ENCODE data around the gene TOMM40L.
A peak's percentile ranks its signal among the peaks of the same experiment; 100 is the strongest.
"Not testable (repeated sequence)": the region's sequence is repeated elsewhere in the genome, so short reads cannot be mapped to it uniquely, and the experiment has no call there.

The TOMM40L gene

GRCh38 chr1:161250100-161250499 lies 24.2 kb downstream of the TOMM40L start:
- H3K9ac ChIP-seq (ENCODE audit: low read length); H3K4me1 ChIP-seq (ENCODE audit: insufficient read depth, low read length); H3K4me3 ChIP-seq (ENCODE audit: low read depth in 1 of 2, low read length in 2 of 2); H3K9me3 ChIP-seq (ENCODE audit: low read length); H3K27me3 ChIP-seq (ENCODE audit: control insufficient read depth in 1 of 2, insufficient read depth in 2 of 2, low read length in 2 of 2); H3K36me3 ChIP-seq (ENCODE audit: insufficient read depth, low read length); H3K27ac ChIP-seq (ENCODE audit: low read depth, low read length): not testable (repeated sequence)

GRCh38 chr1:161250829-161251228 lies 25.0 kb downstream of the TOMM40L start:
- no peak overlapping the region for H3K4me3 ChIP-seq (ENCODE audit: low read depth in 1 of 2, low read length in 2 of 2)
- no peaks in the 10 kb centered on the region for H3K4me1 ChIP-seq (ENCODE audit: insufficient read depth, low read length)
- no peak overlapping the region for H3K9ac ChIP-seq (ENCODE audit: low read length)
- no peaks in the 10 kb centered on the region for H3K9me3 ChIP-seq (ENCODE audit: low read length)
- H3K27me3 ChIP-seq (ENCODE audit: control insufficient read depth in 1 of 2, insufficient read depth in 2 of 2, low read length in 2 of 2), result no peaks in the 10 kb centered on the region
- H3K27ac ChIP-seq (ENCODE audit: low read depth, low read length), result no peak overlapping the region
- H3K36me3 ChIP-seq (ENCODE audit: insufficient read depth, low read length), result no peaks in the 10 kb centered on the region

DNA sequence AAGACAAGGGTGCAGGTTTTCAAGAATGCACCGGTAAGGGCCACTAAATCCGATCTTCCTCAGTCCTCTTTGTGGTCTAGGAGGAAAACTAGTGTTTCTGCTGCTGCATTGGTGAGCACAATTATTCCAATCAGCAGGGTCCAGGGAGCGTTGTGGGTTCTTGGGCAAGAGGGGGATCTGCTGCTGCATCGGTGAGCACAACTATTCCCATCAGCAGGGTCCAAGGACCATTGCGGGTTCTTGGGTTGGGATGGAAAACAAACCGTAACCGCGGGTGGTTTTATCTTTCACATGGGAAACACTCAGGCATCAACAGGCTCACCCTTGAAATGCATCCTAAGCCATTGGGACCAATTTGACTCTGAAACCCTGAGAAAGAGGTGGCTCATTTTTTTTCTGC lies 25.7 kb downstream of the TOMM40L start:
- Histone ChIP-seq H3K9me3 (ENCODE audit: low read length) (no peaks in the 10 kb centered on the region), H3K4me1 (ENCODE audit: insufficient read depth, low read length) (no peaks in the 10 kb centered on the region), H3K27me3 (ENCODE audit: control insufficient read depth in 1 of 2, insufficient read depth in 2 of 2, low read length in 2 of 2) (no peaks in the 10 kb centered on the region), H3K4me3 (ENCODE audit: low read depth in 1 of 2, low read length in 2 of 2) (no peak overlapping the region), H3K9ac (ENCODE audit: low read length) (no peak overlapping the region), H3K36me3 (ENCODE audit: insufficient read depth, low read length) (no peaks in the 10 kb centered on the region), H3K27ac (ENCODE audit: low read depth, low read length) (no peak overlapping the region)

- H3K27ac ChIP-seq (ENCODE audit: low read depth, low read length); H3K4me1 ChIP-seq (ENCODE audit: insufficient read depth, low read length): not testable (repeated sequence)
These were observed 29.4 kb downstream of the TOMM40L start for GRCh38 chr1:161255302-161255701.

DNA sequence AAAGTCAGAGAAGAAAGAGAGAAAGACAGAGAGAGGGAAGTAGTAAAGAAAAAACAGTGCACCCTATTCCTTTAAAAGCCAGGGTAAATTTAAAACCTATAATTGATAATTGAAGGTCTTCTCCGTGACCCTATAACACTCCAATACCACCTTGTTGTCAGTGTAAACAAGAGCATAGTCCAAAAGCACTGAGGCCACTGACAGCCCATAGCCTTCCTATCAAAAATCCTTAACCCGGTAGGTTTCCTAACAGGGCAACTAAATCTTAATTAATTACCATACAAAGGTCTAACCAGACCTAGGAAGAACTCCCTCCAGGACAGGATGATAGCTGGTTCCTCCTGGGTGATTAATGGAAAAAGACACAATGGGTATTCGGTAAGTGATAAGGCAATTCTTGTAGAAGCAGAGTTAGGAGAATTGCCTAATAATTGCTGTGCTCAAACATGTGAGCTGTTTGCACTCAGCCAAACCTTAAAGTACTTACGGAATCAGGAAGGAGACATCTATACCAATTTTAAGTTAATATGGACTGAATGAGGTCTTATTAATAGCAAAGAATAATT lies 30.2 kb downstream of the TOMM40L start:
- not testable (repeated sequence) for H3K9me3 ChIP-seq (ENCODE audit: low read length); H3K4me3 ChIP-seq (ENCODE audit: low read depth in 1 of 2, low read length in 2 of 2); H3K27ac ChIP-seq (ENCODE audit: low read depth, low read length)

More at GRCh38 chr1:161255302-161255701, 29.4 kb downstream of the TOMM40L start:
- not testable (repeated sequence) for H3K9me3 ChIP-seq (ENCODE audit: low read length); H3K9ac ChIP-seq (ENCODE audit: low read length); H3K4me3 ChIP-seq (ENCODE audit: low read depth in 1 of 2, low read length in 2 of 2); H3K36me3 ChIP-seq (ENCODE audit: insufficient read depth, low read length)
- peaks cover 0 to 13% of the 10 kb centered on the region in 2 donors for H3K27me3 ChIP-seq (ENCODE audit: control insufficient read depth in 1 of 2, insufficient read depth in 2 of 2, low read length in 2 of 2)

GRCh38 chr1:161257109-161257508 lies 31.2 kb downstream of the TOMM40L start:
- peaks cover 0 to 13% of the 10 kb centered on the region in 2 donors for H3K27me3 ChIP-seq (ENCODE audit: control insufficient read depth in 1 of 2, insufficient read depth in 2 of 2, low read length in 2 of 2)
- H3K27ac ChIP-seq (ENCODE audit: low read depth, low read length), result not testable (repeated sequence)

More for the DNA sequence above, 30.2 kb downstream of the TOMM40L start:
- peaks cover 0 to 13% of the 10 kb centered on the region in 2 donors for H3K27me3 ChIP-seq (ENCODE audit: control insufficient read depth in 1 of 2, insufficient read depth in 2 of 2, low read length in 2 of 2)
- not testable (repeated sequence) for H3K36me3 ChIP-seq (ENCODE audit: insufficient read depth, low read length); H3K9ac ChIP-seq (ENCODE audit: low read length)
- H3K4me1 ChIP-seq (ENCODE audit: insufficient read depth, low read length), result peaks cover 10% of the 10 kb centered on the region

GRCh38 chr1:161258439-161259344 lies 32.8 kb downstream of the TOMM40L start, which contains the start of gene PCP4L1:
TSS of gene PCP4L1 (plus strand) at chr1:161258745. CDS start at chr1:161258975, 230 bp downstream.
- H3K27ac ChIP-seq (ENCODE audit: low read depth, low read length), result peak within 1 kb of the TSS; percentile 74
- peak within 1 kb of the TSS; percentile 0 for H3K9ac ChIP-seq (ENCODE audit: low read length)
- peaks cover 0 to 13% of the 10 kb centered on the region in 2 donors for H3K27me3 ChIP-seq (ENCODE audit: control insufficient read depth in 1 of 2, insufficient read depth in 2 of 2, low read length in 2 of 2)
- peaks cover 6% of the 10 kb centered on the region for H3K9me3 ChIP-seq (ENCODE audit: low read length)
- H3K4me1 ChIP-seq (ENCODE audit: insufficient read depth, low read length), result peaks cover 10% of the 10 kb centered on the region
- H3K36me3 ChIP-seq (ENCODE audit: insufficient read depth, low read length), result no peaks in the 10 kb centered on the region
- H3K4me3 ChIP-seq (ENCODE audit: low read depth in 1 of 2, low read length in 2 of 2), result peak within 1 kb of the TSS; percentile 71 to 79

More at GRCh38 chr1:161257109-161257508, 31.2 kb downstream of the TOMM40L start:
- not testable (repeated sequence) for H3K36me3 ChIP-seq (ENCODE audit: insufficient read depth, low read length); H3K4me3 ChIP-seq (ENCODE audit: low read depth in 1 of 2, low read length in 2 of 2); H3K9me3 ChIP-seq (ENCODE audit: low read length); H3K9ac ChIP-seq (ENCODE audit: low read length)
- peaks cover 10% of the 10 kb centered on the region for H3K4me1 ChIP-seq (ENCODE audit: insufficient read depth, low read length)

DNA sequence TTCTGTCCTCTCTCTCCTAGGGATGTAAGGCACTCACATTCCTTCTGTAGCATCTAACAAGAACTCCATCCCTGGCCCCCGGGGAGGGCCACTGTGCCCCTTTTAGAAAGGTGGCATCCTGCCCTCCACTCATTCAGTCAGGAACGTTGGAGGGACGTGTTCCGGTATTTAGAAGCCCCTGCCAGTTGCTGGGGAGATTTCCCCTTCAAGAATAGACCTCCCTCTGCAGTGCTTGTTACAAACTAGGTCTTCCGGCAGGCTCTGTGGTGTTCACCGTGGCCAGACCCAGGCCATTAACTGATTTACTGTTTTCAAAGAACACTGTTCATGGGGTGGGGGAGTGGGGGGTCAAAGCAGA lies 33.5 kb downstream of the TOMM40L start:
- Histone ChIP-seq H3K27ac (ENCODE audit: low read depth, low read length) (peak overlapping the region; percentile 74), H3K9me3 (ENCODE audit: low read length) (peaks cover 6% of the 10 kb centered on the region), H3K4me3 (ENCODE audit: low read depth in 1 of 2, low read length in 2 of 2) (peak overlapping the region; percentile 71 to 79), H3K36me3 (ENCODE audit: insufficient read depth, low read length) (no peaks in the 10 kb centered on the region), H3K4me1 (ENCODE audit: insufficient read depth, low read length) (peaks cover 10% of the 10 kb centered on the region), H3K9ac (ENCODE audit: low read length) (peak overlapping the region; percentile 0), H3K27me3 (ENCODE audit: control insufficient read depth in 1 of 2, insufficient read depth in 2 of 2, low read length in 2 of 2) (peaks cover 0 to 13% of the 10 kb centered on the region in 2 donors)

DNA sequence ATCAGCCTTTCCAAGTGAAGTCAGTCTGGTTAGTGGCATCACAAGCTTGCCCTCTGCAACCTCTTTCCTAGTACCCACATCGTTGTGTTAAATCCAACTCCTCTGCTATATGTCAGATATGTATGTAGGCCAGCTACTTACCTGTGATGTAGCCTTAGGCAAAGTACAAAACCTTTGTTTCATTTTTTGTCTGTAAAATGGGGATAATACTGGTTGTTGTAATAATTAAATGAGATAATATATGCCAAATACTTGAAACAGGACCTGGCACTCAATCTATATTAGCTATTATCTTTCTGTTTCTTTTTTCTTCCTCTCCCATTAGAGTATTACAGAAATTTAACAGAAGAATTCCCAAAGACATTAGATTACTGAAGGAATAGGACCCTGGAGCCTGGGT lies 33.9 kb downstream of the TOMM40L start:
- Histone ChIP-seq H3K27ac (ENCODE audit: low read depth, low read length) (peak overlapping the region; percentile 74), H3K36me3 (ENCODE audit: insufficient read depth, low read length) (no peaks in the 10 kb centered on the region), H3K9ac (ENCODE audit: low read length) (peak overlapping the region; percentile 0), H3K9me3 (ENCODE audit: low read length) (peaks cover 6% of the 10 kb centered on the region), H3K4me3 (ENCODE audit: low read depth in 1 of 2, low read length in 2 of 2) (peak overlapping the region in 1 of 2 donors; percentile 32), H3K27me3 (ENCODE audit: control insufficient read depth in 1 of 2, insufficient read depth in 2 of 2, low read length in 2 of 2) (peaks cover 0 to 13% of the 10 kb centered on the region in 2 donors), H3K4me1 (ENCODE audit: insufficient read depth, low read length) (peaks cover 10% of the 10 kb centered on the region)

DNA sequence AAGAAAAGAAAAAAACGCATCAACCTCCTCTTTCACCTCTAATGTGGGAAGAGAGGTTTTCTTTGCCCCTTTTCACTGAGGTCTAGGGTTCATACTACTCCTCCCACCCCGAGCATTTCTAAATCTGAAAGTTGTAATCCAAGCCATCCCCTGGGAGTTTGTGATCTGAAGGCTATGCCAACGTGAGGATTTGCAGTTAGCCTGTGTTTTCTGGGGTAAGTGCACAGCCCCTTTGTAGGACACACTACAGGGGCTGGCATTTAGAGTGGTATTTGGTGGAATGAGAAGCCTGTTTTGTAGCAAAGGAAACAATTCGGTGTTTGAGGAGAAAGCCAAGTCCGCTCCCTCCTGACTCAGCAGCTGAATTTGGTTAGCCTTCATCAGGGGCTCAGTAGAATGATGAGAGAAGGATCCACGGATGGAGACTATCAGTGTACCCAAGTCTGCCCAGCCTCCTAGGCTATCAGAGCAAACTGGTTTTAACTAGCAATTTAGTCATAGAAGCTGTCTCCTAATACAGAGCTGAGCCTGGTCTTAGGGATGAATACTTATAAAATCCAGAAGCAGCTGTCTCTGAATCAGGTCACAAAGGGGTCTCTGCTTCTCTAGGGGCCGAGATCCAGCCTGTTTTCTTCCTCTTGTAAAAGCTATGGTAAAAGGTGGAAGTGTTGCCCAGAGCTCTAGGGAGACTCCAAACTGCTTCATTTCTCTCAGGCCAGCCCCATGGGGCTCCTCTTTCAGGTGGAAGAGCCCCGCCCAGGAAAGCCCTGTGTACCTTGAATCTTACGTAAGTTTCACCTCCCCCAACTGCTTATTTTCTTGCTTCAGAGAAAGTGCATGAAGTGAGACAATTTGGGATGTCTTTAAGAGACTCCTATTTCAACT lies 34.8 kb downstream of the TOMM40L start:
- no peak overlapping the region for H3K9ac ChIP-seq (ENCODE audit: low read length)
- peaks cover 6% of the 10 kb centered on the region for H3K9me3 ChIP-seq (ENCODE audit: low read length)
- H3K4me3 ChIP-seq (ENCODE audit: low read depth in 1 of 2, low read length in 2 of 2), result peak overlapping the region in 1 of 2 donors; percentile 32
- H3K36me3 ChIP-seq (ENCODE audit: insufficient read depth, low read length), result no peaks in the 10 kb centered on the region
- H3K27ac ChIP-seq (ENCODE audit: low read depth, low read length), result peak overlapping the region; percentile 4
- peaks cover 0 to 13% of the 10 kb centered on the region in 2 donors for H3K27me3 ChIP-seq (ENCODE audit: control insufficient read depth in 1 of 2, insufficient read depth in 2 of 2, low read length in 2 of 2)
- H3K4me1 ChIP-seq (ENCODE audit: insufficient read depth, low read length), result peaks cover 10% of the 10 kb centered on the region

Measured in muscle layer of colon (tissue), 2 donors.